ENCODE data around the gene ARHGAP26. TPM values are rescaled to one million over a fixed set of nuclear protein-coding genes. Genes with fewer than 3 reads are reported as not detected.
"Not testable (repeated sequence)": the region's sequence is repeated elsewhere in the genome, so short reads cannot be mapped to it uniquely, and the experiment has no call there.

Gene ARHGAP26
- total RNA-seq, 1 donor from 2014 or later = 10.6 TPM

DNA sequence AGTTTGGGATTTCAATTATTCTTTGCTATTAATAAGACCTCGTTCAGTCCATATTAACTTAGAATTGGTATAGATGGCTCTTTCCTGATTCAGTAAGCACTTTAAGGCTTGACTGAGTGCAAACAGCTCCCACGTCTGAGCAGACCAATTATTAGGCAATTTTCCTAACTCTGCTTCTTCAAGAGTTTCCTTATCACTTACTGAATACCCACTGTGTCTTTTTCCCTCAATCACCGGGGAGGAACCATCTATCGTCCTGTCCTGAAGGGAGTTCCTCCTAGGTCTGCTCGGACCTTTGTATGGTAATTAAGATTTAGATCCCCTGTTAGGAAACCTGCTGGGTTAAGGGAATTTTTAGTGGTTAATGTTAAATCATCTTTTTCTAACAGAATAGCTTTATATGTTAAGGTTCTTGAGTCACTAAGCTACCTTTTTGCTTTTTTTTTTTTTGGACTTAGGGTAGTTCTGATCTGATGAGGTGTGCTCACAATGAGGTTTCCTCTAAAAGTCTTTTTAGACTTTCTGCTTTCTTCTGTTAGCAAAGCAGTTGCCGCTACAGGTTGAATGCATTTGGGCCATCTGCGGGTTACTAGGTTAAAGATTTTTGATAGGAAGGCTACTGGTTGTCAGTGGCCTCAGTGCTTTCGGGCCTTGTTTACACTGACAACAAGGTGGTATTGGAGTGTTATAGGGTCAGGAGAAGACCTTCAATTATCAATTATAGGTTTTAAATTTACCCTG is 322.7 kb downstream of the ARHGAP26 start:
- not testable (repeated sequence) for DNase-seq

DNA sequence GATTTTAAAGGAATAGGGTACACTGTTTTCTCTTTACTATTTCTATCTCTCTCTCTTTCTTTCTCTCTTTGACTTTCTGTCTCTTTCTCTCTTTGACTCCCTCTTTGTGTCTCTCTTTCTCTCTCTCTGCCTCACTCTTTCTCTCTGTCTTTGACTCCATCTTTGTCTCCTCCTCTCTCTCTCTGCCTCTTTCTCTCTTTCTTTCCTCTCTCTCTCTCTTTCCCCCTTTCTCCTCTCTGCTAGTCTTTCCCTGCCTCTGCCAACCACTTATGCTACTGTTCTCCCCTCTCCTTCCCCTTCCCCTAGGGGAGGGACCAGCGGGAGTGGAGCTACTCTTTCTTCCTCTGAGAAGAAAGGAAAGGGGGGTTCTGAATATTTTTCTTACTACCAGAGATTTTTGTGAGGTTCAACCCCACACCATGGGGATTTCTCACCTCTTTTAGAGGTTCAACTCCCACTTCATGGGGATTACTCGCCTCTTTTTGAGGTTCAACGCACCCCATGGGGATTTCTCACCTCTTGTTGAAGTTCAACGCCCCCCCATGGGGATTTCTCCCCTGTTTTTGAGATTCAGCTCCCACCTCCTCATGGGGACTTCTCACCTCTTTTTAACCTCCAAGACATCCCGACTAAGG is 323.4 kb downstream of the ARHGAP26 start:
- DNase-seq = no peak

DNA sequence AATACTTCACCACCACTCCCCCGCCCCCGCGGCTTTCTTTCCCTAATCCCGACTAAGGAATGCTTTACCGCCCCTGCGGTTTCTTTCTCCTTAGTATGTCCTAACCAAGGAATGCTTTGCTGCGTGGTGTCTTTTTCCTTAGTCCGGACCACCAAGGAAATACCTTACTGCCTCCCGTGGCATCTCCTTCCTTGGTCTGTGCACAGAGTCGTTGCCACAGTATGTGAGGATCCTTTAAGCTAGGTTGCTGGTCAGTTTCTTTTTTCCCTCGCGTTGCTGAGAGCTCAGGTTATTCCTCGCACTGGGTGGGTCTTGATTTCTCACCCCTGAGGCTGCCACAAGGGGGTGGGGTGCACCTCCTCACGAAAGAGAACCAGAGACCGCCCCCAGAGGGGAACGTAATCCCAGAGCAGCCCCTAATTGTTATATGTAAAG is 323.9 kb downstream of the ARHGAP26 start:
- DNase-seq = no peak

GRCh38 chr5:143094608-143095007 is 324.4 kb downstream of the ARHGAP26 start:
- not testable (repeated sequence) for DNase-seq

GRCh38 chr5:143101121-143101520 is 330.9 kb downstream of the ARHGAP26 start:
- no peak for DNase-seq

GRCh38 chr5:143101725-143102386 is 331.7 kb downstream of the ARHGAP26 start:
- DNase-seq = no peak

- no peak for DNase-seq
Measured at GRCh38 chr5:143102411-143102810, 332.2 kb downstream of the ARHGAP26 start.

GRCh38 chr5:143105216-143105905 is 335.2 kb downstream of the ARHGAP26 start:
- DNase-seq = no peak

DNA sequence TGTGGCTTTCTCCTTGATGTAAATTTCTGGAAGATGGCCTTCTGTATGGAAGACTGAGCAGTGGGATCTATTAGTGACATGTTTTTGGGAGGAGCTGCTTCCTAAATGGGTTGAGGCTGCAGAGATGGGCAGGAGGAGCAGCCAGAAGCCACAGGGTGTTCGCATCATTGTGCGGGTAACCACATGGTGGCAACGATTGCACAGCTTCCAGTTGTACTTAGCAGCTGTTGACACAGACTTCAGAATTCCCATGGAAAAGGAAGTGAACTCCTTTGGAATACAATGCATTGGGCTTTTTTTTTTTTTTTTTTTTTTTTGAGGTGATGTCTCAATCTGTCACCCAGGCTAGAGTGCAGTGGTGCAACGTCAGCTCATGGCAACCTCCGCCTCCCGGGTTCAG is 336.0 kb downstream of the ARHGAP26 start:
- DNase-seq = no peak

- no peak for DNase-seq
Measured at GRCh38 chr5:143108498-143109128, 338.4 kb downstream of the ARHGAP26 start.

DNA sequence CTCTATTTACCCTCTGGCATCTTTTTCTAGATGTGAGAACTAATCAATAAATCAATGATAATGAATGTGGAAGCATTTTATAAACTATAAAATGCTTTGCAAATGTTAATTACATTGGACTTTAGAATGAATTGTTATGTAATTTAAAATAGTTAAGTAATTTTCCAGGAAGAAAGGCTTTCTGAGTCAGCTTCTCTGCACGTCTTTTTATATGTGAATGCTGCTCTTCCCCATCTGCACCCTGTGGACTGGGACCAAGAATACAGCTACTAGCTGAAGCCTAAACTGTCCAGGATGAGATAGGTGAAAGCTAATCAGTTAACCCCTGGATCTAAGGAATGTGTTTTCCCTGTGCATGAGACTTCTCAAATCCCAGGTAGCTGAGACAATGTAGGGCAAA is 340.4 kb downstream of the ARHGAP26 start:
- DNase-seq = no peak

DNA sequence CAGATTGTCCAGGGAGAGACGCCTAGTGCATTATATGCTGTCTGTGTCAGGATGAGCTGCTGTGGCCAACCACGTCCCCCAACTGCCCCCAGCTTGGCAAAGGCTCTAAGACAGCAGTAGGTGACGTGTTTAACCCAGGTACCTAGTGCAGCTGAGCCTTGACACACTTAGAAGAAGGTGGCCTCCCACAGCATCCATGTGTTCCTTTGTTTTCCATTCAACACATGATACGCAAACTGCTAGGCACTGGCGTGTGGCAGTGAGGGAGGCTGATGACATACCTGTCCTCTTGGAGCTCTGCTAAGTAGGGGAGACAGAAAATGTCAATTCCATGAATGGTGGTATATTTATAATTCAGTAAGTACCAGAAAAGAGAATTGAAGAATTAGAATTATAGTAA is 341.6 kb downstream of the ARHGAP26 start:
- no peak for DNase-seq

GRCh38 chr5:143113461-143113860 is 343.3 kb downstream of the ARHGAP26 start:
- DNase-seq = no peak

DNA sequence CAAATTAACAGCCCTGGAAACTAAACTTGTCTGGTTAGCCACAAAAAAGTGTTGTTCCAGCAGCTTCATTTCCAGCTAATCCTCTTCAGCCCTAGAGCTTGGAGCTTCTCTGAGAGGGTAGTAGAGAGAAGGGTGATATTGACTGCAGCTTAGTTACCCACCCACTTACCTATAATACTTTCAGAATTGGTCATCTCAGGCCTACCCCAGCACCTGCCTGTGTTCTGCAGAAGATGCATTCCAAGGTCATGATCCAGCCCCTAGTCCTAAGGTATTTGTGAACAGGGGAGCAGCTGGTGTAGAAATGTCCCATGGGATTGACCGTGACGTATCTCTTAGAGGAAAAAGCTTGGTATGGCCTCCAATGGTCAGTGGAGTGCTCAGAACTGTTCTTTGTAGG is 344.3 kb downstream of the ARHGAP26 start:
- DNase-seq = no peak

- no peak for DNase-seq
Measured at GRCh38 chr5:143115381-143115780, 345.2 kb downstream of the ARHGAP26 start.

DNA sequence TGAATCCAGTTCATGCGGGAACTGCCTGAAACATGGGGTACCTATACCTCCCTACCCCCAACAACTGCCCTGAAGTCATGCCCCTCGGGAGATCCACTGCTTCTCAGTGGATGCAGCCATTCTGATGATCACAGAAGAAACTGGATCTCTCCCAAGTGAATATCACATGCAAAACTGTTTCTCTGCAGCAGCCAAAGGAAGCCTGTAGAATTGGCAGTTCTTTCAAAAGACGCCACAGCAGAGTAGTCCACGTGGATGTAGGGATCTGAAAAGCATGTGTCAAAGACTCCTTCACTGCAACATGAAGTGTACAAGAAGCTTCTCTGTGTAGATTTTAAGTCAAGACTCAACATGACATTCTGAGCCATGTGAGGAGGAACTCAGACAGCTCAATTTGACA is 346.6 kb downstream of the ARHGAP26 start:
- no peak for DNase-seq

DNA sequence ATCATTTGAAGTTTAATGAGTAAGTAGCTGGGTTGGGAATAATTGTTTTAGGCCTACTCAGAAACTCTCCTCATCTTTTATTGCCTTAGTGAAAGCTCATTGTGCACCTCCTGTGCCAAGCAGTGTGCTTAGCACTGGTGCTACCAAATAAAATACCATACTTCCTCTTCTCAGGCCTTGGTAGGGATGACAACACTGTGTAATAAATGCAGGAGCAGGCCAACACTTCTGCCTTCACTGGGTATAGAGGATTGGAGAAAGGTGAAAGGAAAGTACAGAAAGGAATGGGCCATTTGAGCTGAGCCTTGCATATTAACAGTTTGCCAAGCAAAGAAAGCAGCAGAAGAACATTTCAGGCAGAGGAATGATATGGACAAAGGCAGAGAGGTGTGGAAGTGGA is 347.6 kb downstream of the ARHGAP26 start:
- DNase-seq = no peak

DNA sequence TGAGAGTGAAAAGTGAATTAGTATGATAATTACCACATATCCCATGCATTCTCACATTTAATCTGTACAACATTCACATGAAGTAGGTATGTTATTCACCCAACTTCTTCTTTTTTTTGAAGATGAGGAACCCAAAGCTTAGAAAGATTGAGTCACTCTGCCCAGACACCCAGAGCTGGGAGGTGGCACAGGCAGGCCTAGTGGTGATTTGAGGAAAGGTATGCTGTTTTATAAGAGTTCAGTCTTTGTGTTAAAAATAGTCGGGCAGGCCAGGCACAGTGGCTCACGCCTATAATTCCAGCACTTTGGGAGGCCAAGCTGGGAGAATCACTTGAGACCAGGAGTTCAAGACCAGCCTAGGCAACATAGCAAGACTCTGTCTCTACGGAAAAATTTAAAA is 348.0 kb downstream of the ARHGAP26 start:
- DNase-seq = no peak

DNA sequence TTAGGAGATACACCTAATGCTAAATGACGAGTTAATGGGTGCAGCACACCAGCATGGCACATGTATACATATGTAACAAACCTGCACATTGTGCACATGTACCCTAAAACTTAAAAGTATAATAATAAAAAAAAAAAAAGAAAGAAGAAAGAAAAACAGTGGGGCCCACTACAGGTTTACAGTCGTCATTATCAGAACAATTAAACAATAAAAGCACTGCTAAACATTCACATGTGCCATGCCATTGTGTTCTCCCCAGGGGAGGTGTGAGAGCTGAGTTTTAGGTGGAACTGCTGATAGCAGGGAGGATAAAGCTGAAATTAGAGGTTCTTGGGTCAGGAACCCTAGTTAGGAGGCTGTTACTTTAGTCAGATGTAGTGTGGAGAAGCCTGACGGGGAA is 348.6 kb downstream of the ARHGAP26 start:
- DNase-seq = not testable (repeated sequence)

DNA sequence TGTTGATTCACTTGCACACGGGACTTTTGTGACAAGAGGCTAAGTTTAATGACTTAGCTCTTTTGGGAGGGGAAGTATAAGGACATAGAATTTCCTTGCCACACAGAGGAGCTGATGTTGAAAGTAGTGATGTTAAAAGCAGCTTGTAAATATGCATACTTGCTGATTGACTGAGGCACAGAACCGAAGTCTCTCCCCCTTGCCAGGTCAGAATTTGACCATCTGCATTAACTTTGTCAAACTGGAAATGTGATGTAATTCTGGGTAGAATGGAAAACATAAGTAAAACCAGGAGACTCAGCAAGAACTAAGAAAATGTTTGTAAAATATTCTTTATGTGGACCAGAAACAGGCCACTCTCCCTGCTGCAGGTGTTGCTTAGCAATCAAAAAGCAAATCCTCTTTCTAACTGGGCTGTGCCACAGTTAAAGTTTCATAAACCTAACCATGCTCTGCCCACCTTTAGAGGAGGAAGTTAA is 349.2 kb downstream of the ARHGAP26 start:
- DNase-seq = no peak

DNA sequence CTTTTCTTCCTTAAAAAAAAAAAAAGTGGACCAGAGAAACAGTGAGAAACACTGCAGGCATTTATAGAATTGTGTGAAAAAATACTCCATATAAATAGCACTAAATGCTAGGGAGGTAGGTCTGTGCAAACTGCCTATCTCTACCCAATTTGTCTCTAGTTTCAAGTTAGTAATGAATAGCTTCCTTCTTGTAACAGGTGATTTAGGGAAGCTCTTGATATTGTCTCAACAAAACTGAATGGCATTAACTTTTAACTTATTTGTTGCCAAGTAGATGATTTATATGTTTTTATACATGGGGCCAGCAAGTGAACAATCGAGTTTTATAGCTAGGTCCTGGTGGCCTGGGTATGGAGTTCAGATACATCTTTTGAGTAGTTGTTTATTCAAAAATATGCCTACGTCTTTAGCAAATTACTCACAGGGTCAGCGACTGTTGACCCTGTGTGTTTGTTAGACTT is 349.7 kb downstream of the ARHGAP26 start:
- no peak for DNase-seq

- no peak for DNase-seq
Measured at GRCh38 chr5:143120460-143121134, 350.4 kb downstream of the ARHGAP26 start.
